Endothelial cell of umbilical vein (primary cell): Measurements from ENCODE around the gene SIGLEC9. TPM values are rescaled to one million over a fixed set of nuclear protein-coding genes. Genes with fewer than 3 reads are reported as not detected.
A peak's percentile ranks its signal among the peaks of the same experiment; 100 is the strongest.

Experiments used
- BruUV-seq: library from RNA; stranded (reverse); fragments of 400-500 nt; replicated peaks from 2 replicates; lab custom pipeline; 2021; lab: Mats Ljungman, UMichigan
- CTCF ChIA-PET: fragments of 300-600, 350-600 bp; sonication (Branson Sonifier 250); formaldehyde crosslinking; loops from one replicate; lab custom pipeline; 2021; ENCODE audit warnings: antibody characterized with exemption, inconsistent platforms; lab: Charles Lee
- POLR2A ChIA-PET: fragments of 300-600, 350-600 bp; sonication (Branson Sonifier 250); formaldehyde crosslinking; loops from one replicate; lab custom pipeline; 2021; ENCODE audit warnings: antibody characterized with exemption, inconsistent platforms; lab: Charles Lee
- DNase-seq: peaks from one replicate; pipeline ENCODE4 v3.0.0-alpha.2; 2011; ENCODE audit warnings: low read depth, low spot score
- FAIRE-seq: peaks from 2 replicates; lab custom pipeline; 2011; peaks lifted over from hg19 to GRCh38; lab: Jason Lieb, UNC
- H2AFZ ChIP-seq: 2 replicates; pipeline ENCODE4 v1.6.0; 2012; ENCODE audit warnings: low read depth, low read length, control low read depth, inconsistent platforms
- H3K27ac ChIP-seq: 2 replicates; pipeline ENCODE4 v1.5.1; 2011; ENCODE audit warnings: low read depth, mild to moderate bottlenecking, control low read depth, low read length, moderate library complexity; ENCODE audit not compliant: insufficient read depth
- H3K27me3 ChIP-seq, 2 experiments: 2 replicates each; pipeline versions ENCODE4 v1.6.0 to v1.6.1; 2011; ENCODE audit warnings: low read length in 2 of 2, mixed read lengths in 1 of 2; ENCODE audit not compliant: control insufficient read depth in 2 of 2, insufficient read depth in 2 of 2
- H3K36me3 ChIP-seq, 2 experiments: 2 replicates in 1 of 2; 3 replicates in 1 of 2; pipeline ENCODE4 v1.5.1; 2011; ENCODE audit warnings: low read length in 2 of 2, mild to moderate bottlenecking in 1 of 2, moderate library complexity in 1 of 2; ENCODE audit not compliant: control insufficient read depth in 2 of 2, insufficient read depth in 2 of 2; ENCODE audit errors: extremely low read depth in 1 of 2
- H3K4me1 ChIP-seq: 3 replicates; pipeline ENCODE4 v1.5.1; 2011; ENCODE audit warnings: mild to moderate bottlenecking, low read length; ENCODE audit not compliant: control insufficient read depth, insufficient read depth; ENCODE audit errors: extremely low read depth
- H3K4me2 ChIP-seq: 2 replicates; pipeline ENCODE4 v1.6.1; 2011; ENCODE audit warnings: low read length, control low read depth, mixed read lengths; ENCODE audit not compliant: insufficient read depth
- H3K4me3 ChIP-seq, 3 experiments: fragments of 200-600 bp in 1 of 3; sonication (generic), shearing (Covaris generic) in 1 of 3; replicated peaks in 1 of 3; 2 replicates each; pipeline ENCODE4 v1.5.1; 2011 to 2016; ENCODE audit warnings: control low read depth in 3 of 3, low read length in 3 of 3, mild to moderate bottlenecking in 2 of 3, inconsistent platforms in 1 of 3, low read depth in 1 of 3, moderate library complexity in 1 of 3; ENCODE audit not compliant: insufficient read depth in 1 of 3
- H3K79me2 ChIP-seq: 2 replicates; pipeline ENCODE4 v1.6.0; 2012; ENCODE audit warnings: low read length, inconsistent platforms; ENCODE audit not compliant: control insufficient read depth, insufficient read depth
- H3K9ac ChIP-seq: replicated peaks from 2 replicates; pipeline ENCODE3; 2011; ENCODE audit warnings: low read length, control low read depth; ENCODE audit not compliant: insufficient read depth; ENCODE audit errors: extremely low read depth
- H3K9me1 ChIP-seq: replicated peaks from 3 replicates; pipeline ENCODE4 v1.6.0; 2011; ENCODE audit warnings: mild to moderate bottlenecking, low read length; ENCODE audit not compliant: control insufficient read depth, insufficient read depth; ENCODE audit errors: extremely low read depth
- H3K9me3 ChIP-seq: replicated peaks from 2 replicates; pipeline ENCODE4 v1.5.1; 2012; ENCODE audit warnings: low read length, inconsistent platforms; ENCODE audit not compliant: control insufficient read depth, insufficient read depth
- H4K20me1 ChIP-seq: replicated peaks from 2 replicates; pipeline ENCODE3; 2011; ENCODE audit warnings: mild to moderate bottlenecking, low read length; ENCODE audit not compliant: control insufficient read depth, insufficient read depth; ENCODE audit errors: extremely low read depth
- EZH2 ChIP-seq: IDR thresholded peaks from 2 replicates; pipeline ENCODE4 v1.6.1; 2012; ENCODE audit warnings: borderline replicate concordance, low read depth, mild to moderate bottlenecking, moderate library complexity, low read length, inconsistent platforms; ENCODE audit not compliant: severe bottlenecking
- FOS ChIP-seq: IDR thresholded peaks from 2 replicates; pipeline ENCODE4 v1.6.1; 2011; ENCODE audit warnings: mild to moderate bottlenecking, low read length, moderate library complexity, borderline replicate concordance; ENCODE audit not compliant: insufficient read depth
- GATA2 ChIP-seq: IDR thresholded peaks from 2 replicates; pipeline ENCODE4 v1.7.0; 2011; ENCODE audit warnings: low read depth, mild to moderate bottlenecking, moderate library complexity, mixed read lengths, low read length; ENCODE audit not compliant: insufficient read length, insufficient read depth
- JUN ChIP-seq: IDR thresholded peaks from 2 replicates; pipeline ENCODE4 v1.6.1; 2011; ENCODE audit warnings: borderline replicate concordance, low read depth; ENCODE audit not compliant: insufficient read length, insufficient read depth
- MYC ChIP-seq: IDR thresholded peaks from one replicate; pipeline ENCODE4 v1.6.1; 2011; ENCODE audit warnings: mild to moderate bottlenecking, low read depth, low read length
- POLR2A ChIP-seq: IDR thresholded peaks from 2 replicates; pipeline ENCODE4 v1.6.1; 2012; ENCODE audit warnings: low read depth, mild to moderate bottlenecking, control low read depth, low read length
- POLR2AphosphoS5 ChIP-seq: IDR thresholded peaks from 2 replicates; pipeline ENCODE4 v1.6.1; 2012; ENCODE audit warnings: low read depth, mild to moderate bottlenecking, control low read depth, low read length, moderate library complexity; ENCODE audit not compliant: insufficient read depth
- dilution Hi-C: fragments of 300-500 bp; cut with MboI; formaldehyde crosslinking; loops from one replicate; pipeline ENCODE4 v1.15.0; 2019; ENCODE audit warnings: low sequenced_read_pairs; ENCODE audit not compliant: extremely low pct_ligation_motif_present
- intact Hi-C: fragments of 100-400 bp; cut with micrococcal nuclease; formaldehyde crosslinking; loops from one replicate; pipeline ENCODE4 v1.10.0; 2022
- polyA plus RNA-seq, 4 experiments: library from polyadenylated mRNA; depleted of rRNA in 3 of 4; stranded (reverse) in 3 of 4; unstranded in 1 of 4; fragments of >200 nt; gene quantifications; 2 replicates each; pipeline versions ENCODE4 v1.2.1 to v1.2.3, GENCODE V29; 2011 to 2012; ENCODE audit warnings: missing spikeins in 1 of 4
- total RNA-seq: library from RNA; stranded (reverse); gene quantifications from 2 replicates; pipeline ENCODE4 v1.2.3, GENCODE V29; 2021
- TF ChIP-seq, protein P1 (sequence below), 2 donors: IDR thresholded peaks; 1 replicate in 1 of 2; 2 replicates in 1 of 2; pipeline ENCODE4 v1.5.1; 2011; ENCODE audit warnings: low read length in 2 of 2, mild to moderate bottlenecking in 2 of 2, moderate library complexity in 2 of 2, control low read depth in 1 of 2, inconsistent platforms in 1 of 2, low read depth in 1 of 2; ENCODE audit not compliant: insufficient read depth in 1 of 2; ENCODE audit errors: extremely low read depth in 1 of 2
- TF ChIP-seq, protein P2 (sequence below): IDR thresholded peaks from 2 replicates; pipeline ENCODE4 v1.6.1; 2011; ENCODE audit not compliant: insufficient read depth, insufficient read length

SIGLEC9 gene
- total and polyA plus RNA-seq, 2 donors (not counting 3 experiments of a cell fraction or from before 2014, with no cell fraction given) = not detected

DNA sequence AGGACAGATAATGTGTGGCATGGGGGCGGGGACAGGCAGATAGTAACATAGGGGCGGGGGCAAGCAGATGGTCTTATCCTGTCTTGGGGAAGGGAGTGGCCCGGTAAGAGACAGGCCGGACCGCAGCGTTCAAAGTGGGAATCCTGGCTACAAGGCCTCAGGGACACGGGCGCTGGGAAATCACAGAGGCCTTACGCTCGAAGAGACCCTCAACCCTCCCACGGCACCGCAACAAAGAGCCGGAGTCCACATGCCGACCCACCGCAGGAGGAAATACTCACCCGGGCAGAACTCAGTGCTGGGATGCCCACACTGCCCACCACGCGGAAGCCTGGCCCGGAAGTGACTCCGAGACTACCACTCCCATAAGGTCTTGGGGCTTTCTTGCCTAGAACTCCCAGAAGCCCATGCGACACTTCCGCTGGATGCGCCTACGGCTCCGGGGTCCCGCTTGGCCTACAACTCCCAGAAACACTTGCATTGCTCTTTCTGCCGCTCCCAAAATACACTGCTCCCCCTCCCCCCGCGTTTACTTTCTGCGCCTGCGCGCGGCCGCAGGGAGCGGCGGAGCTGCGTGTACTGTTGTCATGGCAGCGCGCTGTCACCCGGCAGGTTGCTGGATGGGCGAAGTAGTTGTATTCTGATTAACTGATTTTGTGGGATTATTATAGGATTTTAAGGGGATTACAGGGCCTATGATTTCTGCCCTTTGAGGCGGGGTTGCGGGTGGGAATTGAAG, 16.5 kb upstream of the SIGLEC9 start, which contains the start of gene CTU1:
TSS of gene CTU1 (minus strand) at position 344 of the 739 bp plus-strand sequence. CDS start 3,840 bp downstream, outside the sequence.
- POLR2A ChIA-PET = no interaction called here
- FAIRE-seq (peak; percentile 99), DNase-seq (peak; percentile 99)
- Histone ChIP-seq H3K4me3 (peak within 1 kb of the TSS; percentile 56 to 65 (median 64)), H3K27me3 (peaks cover 0 to 9% of the 10 kb centered on the region in 2 experiments), H4K20me1 (no peaks in the 10 kb centered on the region), H2AFZ (peak within 1 kb of the TSS; percentile 80), H3K9me3 (no peaks in the 10 kb centered on the region), H3K36me3 (no peaks in the 10 kb centered on the region), H3K4me1 (peaks cover 11% of the 10 kb centered on the region), H3K79me2 (peaks cover 34% of the 10 kb centered on the region), H3K9ac (peak within 1 kb of the TSS; percentile 68), H3K4me2 (peak within 1 kb of the TSS; percentile 81), H3K9me1 (no peaks in the 10 kb centered on the region), H3K27ac (peak within 1 kb of the TSS; percentile 51)
- no TSS peak for BruUV-seq
- dilution Hi-C loops (no loop called here), intact Hi-C loops (loop anchor here (1.0 to 5.0 kb wide), 6 partner anchors 11 to 597 kb away; partner anchors contain the start of genes ETFB and JOSD2)
- TF ChIP-seq, protein P1, sequence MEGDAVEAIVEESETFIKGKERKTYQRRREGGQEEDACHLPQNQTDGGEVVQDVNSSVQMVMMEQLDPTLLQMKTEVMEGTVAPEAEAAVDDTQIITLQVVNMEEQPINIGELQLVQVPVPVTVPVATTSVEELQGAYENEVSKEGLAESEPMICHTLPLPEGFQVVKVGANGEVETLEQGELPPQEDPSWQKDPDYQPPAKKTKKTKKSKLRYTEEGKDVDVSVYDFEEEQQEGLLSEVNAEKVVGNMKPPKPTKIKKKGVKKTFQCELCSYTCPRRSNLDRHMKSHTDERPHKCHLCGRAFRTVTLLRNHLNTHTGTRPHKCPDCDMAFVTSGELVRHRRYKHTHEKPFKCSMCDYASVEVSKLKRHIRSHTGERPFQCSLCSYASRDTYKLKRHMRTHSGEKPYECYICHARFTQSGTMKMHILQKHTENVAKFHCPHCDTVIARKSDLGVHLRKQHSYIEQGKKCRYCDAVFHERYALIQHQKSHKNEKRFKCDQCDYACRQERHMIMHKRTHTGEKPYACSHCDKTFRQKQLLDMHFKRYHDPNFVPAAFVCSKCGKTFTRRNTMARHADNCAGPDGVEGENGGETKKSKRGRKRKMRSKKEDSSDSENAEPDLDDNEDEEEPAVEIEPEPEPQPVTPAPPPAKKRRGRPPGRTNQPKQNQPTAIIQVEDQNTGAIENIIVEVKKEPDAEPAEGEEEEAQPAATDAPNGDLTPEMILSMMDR (IDR thresholded peaks at IDR 0.05; ENCODE audit: extremely low read depth in 1 of 2, insufficient read depth in 1 of 2, low read depth in 1 of 2, low read length in 2 of 2) = no peak
- TF ChIP-seq, protein P2, sequence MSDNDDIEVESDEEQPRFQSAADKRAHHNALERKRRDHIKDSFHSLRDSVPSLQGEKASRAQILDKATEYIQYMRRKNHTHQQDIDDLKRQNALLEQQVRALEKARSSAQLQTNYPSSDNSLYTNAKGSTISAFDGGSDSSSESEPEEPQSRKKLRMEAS = peak; percentile 68
- no peak for TF ChIP-seq EZH2
- peak; percentile 89 for TF ChIP-seq POLR2AphosphoS5
- peak; percentile 7 for TF ChIP-seq FOS
- TF ChIP-seq MYC = peak; percentile 97
- no peak for TF ChIP-seq JUN
- TF ChIP-seq GATA2 = no peak
- TF ChIP-seq POLR2A = peak; percentile 89
- CTCF ChIA-PET = interaction anchor here (0.9 to 1.4 kb wide), 2 partner anchors 12 to 87 kb away, joined by 4 to 5 read pairs; no protein-coding TSS in a partner anchor
